ENCODE results near the gene TPRN. TPM values are rescaled to one million over a fixed set of nuclear protein-coding genes. Genes with fewer than 3 reads are reported as not detected.

TPRN gene
- total RNA-seq, 4 donors from 2014 or later = 6.5 to 13.5 (median 9.9) TPM

DNA sequence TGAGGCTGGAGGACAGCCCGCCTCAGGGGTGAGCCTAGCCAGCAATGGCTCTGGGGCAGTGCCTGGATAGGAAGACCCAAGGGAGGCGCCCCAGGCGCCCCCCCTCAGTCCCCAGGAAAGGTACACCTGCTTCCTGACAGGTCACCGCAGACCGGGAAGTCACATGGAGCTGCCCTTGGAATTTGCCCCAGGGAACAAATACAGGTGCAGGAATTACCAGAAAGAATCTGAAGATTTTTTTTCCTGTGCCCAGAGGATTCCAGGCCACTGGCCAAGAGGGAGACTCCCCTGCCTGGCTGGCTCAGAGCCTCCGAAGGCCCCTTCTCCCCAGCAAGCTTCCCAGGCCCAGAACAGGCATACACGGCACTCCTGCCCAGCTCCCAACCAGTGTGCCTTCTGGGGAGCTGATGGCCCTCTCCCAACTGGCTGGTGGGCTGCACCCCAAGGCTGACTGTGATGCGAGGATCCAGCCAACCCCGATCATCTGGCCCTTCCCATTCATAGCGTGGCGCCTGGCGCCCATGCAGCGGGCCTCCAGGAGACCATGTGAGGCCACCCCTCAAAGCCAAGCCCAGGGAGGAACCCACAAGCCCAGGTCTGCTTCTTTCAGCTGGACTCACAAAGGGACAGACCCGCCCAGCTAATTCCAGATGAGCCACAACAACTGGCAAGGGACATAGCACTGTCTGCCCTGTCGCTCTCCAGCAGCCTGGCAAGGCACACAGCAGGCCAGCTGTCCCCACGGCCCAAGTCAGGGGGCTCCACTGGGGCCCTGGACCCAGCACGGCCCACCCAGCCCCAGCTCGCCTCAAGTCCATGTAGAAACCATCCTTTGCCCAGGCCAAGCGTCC is 2.3 kb downstream of the TPRN start:
- intact Hi-C loops (cut with DNase I) = no loop called here
- no peaks in the 10 kb centered on the region for H3K27me3 ChIP-seq
- H3K4me3 ChIP-seq (replicated peaks in 1 of 3) = no peak overlapping the region
- no peak overlapping the region for H3K27ac ChIP-seq
- H3K36me3 ChIP-seq = no peaks in the 10 kb centered on the region
- DNase-seq = peak in 1 of 2 donors; percentile 45
- TF ChIP-seq POLR2A (IDR thresholded peaks at IDR 0.05) = no peak
- TF ChIP-seq, protein P1, sequence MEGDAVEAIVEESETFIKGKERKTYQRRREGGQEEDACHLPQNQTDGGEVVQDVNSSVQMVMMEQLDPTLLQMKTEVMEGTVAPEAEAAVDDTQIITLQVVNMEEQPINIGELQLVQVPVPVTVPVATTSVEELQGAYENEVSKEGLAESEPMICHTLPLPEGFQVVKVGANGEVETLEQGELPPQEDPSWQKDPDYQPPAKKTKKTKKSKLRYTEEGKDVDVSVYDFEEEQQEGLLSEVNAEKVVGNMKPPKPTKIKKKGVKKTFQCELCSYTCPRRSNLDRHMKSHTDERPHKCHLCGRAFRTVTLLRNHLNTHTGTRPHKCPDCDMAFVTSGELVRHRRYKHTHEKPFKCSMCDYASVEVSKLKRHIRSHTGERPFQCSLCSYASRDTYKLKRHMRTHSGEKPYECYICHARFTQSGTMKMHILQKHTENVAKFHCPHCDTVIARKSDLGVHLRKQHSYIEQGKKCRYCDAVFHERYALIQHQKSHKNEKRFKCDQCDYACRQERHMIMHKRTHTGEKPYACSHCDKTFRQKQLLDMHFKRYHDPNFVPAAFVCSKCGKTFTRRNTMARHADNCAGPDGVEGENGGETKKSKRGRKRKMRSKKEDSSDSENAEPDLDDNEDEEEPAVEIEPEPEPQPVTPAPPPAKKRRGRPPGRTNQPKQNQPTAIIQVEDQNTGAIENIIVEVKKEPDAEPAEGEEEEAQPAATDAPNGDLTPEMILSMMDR (IDR thresholded peaks at IDR 0.05) = no peak
- 82 to 88% methylated on average over 6 to 7 of the region's 19 CpGs for WGBS, 2 donors
- H3K9me3 ChIP-seq = no peaks in the 10 kb centered on the region
- peaks cover 19 to 47% of the 10 kb centered on the region in 2 donors for H3K4me1 ChIP-seq

DNA sequence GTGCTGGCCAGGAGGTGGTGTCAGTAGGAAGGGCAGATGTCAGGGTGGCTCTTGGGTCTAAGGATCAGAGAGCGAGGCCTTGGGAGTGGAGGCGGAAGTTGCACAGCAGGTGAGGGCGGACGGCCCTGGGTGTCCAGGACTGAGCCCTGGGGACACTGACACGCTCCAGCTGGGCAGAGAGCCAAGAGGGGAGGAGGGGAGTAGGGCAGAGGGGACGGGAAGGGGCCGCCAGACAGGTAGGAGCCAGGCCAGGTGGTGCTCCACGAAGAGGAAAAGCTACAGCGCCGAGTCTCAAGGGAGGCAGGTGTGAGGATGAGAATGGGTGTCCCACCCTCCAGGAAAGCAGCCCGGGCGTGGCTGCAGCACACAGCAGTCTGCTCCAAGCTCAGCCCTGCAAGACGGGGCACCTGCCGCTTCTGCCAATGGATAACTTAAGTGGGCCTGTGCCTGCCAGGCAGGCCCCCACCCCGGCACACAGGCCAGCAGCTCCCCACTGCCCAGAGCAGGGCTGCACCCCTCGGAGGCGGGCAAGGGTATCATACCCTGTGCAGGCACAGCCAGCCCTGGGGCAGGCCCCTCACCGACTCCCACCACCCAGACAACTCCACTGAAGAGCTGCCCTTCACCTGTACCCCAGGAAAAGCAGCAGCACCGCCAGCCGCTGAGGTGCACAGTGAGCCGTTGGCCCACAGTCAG is 4.9 kb downstream of the TPRN start:
- Histone ChIP-seq H3K27ac (no peak overlapping the region), H3K36me3 (peaks cover under 1 to 1% of the 10 kb centered on the region in 2 donors), H3K27me3 (no peaks in the 10 kb centered on the region), H3K4me3 (replicated peaks in 1 of 3) (no peak overlapping the region), H3K4me1 (peaks cover 19 to 31% of the 10 kb centered on the region in 2 donors), H3K9me3 (no peaks in the 10 kb centered on the region)
- 76 to 80% methylated on average over 15 to 16 of the region's 21 CpGs for WGBS, 2 donors
- intact Hi-C loops (cut with DNase I) = no loop called here
- DNase-seq = no peak
- TF ChIP-seq POLR2A (IDR thresholded peaks at IDR 0.05) = no peak
- TF ChIP-seq, protein P1 (IDR thresholded peaks at IDR 0.05) = no peak

DNA sequence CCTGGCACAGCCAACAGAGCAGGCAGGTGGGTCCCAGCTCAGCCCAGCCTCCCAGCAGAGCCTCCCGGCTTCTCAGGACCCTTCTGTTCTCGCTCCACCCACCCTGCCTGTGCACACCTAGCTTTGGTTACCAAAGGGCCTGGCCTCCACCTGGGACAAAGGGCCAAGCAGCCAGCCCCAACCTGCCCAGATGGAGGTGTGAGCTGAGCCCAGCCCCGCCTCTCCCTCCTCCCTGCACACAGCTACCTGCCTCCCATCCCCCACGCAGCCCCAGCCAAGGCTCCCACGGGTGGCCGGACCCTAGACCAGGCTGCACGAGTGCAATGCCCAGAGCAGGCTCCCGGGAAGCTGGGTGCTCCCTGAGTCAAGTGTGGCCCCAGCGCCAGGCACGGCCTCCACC is 5.6 kb downstream of the TPRN start:
- no peak for DNase-seq
- Histone ChIP-seq H3K9me3 (no peaks in the 10 kb centered on the region), H3K4me1 (peaks cover 24 to 35% of the 10 kb centered on the region in 2 donors), H3K27me3 (no peaks in the 10 kb centered on the region), H3K4me3 (replicated peaks in 1 of 3) (no peak overlapping the region), H3K36me3 (peaks cover 7 to 9% of the 10 kb centered on the region in 2 donors), H3K27ac (no peak overlapping the region)
- TF ChIP-seq, protein P1 (IDR thresholded peaks at IDR 0.05) = no peak
- no peak for TF ChIP-seq POLR2A (IDR thresholded peaks at IDR 0.05)
- intact Hi-C loops (cut with DNase I) = no loop called here
- 74 to 80% methylated on average over 10 of the region's 10 CpGs for WGBS, 2 donors

DNA sequence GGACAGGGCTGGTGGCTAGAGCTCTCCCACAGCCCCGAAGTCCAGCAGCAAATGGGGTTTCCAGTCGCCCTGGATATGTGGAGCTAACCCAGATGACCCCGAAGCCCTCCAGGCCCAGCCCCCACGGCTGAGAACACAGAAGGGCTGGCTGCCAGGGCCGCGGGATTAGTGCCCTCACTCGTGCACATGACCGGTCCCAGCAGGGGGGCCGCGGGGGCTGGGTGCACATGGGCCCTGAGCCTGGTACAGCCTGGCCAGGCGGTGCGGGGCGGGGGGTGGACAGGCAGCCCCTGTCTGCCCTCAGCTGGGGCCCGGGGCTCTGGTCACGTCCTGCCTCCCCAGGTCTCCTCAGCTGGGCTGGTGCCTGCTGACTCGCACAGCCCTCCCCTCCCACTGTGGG is 6.2 kb downstream of the TPRN start:
- DNase-seq = peak; percentile 36 to 49
- Histone ChIP-seq H3K27me3 (no peaks in the 10 kb centered on the region), H3K4me3 (replicated peaks in 1 of 3) (no peak overlapping the region), H3K36me3 (peaks cover 8 to 10% of the 10 kb centered on the region in 2 donors), H3K9me3 (no peaks in the 10 kb centered on the region), H3K27ac (no peak overlapping the region), H3K4me1 (peaks cover 24 to 36% of the 10 kb centered on the region in 2 donors)
- intact Hi-C loops (cut with DNase I) = no loop called here
- WGBS, 2 donors = 60% methylated on average over 1 of the region's 16 CpGs; no CpG with 5 or more reads in 1 of the 2 donors
- TF ChIP-seq, protein P1 (IDR thresholded peaks at IDR 0.05) = no peak
- TF ChIP-seq POLR2A (IDR thresholded peaks at IDR 0.05) = no peak

DNA sequence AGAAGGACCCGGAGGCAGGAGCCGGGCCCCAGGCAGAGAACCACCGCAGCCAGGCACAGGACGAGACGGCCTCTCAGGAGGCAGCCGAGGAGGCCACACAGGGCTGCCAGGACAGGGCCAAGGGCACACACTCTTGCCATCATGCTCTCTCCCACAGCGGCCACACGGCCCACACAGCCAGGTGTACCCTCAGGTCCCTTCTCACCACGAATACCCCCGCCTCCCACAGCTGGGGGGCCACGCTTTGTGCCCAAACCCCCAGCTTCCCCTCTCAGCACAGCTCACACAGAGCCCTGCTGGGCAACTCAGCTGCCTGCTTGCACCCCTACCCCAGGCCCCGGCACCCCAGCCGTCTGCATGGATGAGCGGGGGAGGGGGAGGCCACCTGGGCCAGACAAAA is 6.8 kb downstream of the TPRN start:
- peaks cover 22 to 32% of the 10 kb centered on the region in 2 donors for H3K4me1 ChIP-seq
- H3K27ac ChIP-seq = no peak overlapping the region
- TF ChIP-seq, protein P1 (IDR thresholded peaks at IDR 0.05) = no peak
- no peak for TF ChIP-seq POLR2A (IDR thresholded peaks at IDR 0.05)
- H3K9me3 ChIP-seq = no peaks in the 10 kb centered on the region
- peaks cover 8 to 10% of the 10 kb centered on the region in 2 donors for H3K36me3 ChIP-seq
- DNase-seq = no peak
- intact Hi-C loops (cut with DNase I) = no loop called here
- H3K4me3 ChIP-seq (replicated peaks in 1 of 3) = no peak overlapping the region
- H3K27me3 ChIP-seq = no peaks in the 10 kb centered on the region
- WGBS, 2 donors = 79 to 86% methylated on average over 7 to 10 of the region's 14 CpGs
